ENCODE data around the gene SRD5A3.
"Not testable (repeated sequence)": the region's sequence is repeated elsewhere in the genome, so short reads cannot be mapped to it uniquely, and the experiment has no call there.

The SRD5A3 gene

DNA sequence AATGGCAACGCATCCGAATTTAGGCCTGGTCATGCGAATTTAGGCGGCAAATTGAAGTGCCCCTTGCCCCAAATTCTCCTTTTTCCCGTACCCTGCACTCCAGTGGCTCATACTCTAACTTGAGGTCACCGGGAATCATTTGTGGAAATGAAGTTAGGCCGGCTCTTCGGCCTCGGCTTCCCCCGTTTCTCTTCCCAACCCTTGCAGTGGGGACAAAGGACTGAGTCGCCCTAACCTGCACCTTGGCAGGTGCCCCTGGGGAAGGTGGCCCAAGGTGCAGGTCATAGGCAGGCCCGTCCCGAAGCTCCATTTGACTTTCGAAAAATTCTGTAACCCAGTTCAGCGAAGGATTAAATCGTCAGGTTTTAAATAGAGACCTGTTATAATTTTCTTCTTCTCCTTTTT is 811 bp downstream of the SRD5A3 start:
- DNase-seq: no peak

DNA sequence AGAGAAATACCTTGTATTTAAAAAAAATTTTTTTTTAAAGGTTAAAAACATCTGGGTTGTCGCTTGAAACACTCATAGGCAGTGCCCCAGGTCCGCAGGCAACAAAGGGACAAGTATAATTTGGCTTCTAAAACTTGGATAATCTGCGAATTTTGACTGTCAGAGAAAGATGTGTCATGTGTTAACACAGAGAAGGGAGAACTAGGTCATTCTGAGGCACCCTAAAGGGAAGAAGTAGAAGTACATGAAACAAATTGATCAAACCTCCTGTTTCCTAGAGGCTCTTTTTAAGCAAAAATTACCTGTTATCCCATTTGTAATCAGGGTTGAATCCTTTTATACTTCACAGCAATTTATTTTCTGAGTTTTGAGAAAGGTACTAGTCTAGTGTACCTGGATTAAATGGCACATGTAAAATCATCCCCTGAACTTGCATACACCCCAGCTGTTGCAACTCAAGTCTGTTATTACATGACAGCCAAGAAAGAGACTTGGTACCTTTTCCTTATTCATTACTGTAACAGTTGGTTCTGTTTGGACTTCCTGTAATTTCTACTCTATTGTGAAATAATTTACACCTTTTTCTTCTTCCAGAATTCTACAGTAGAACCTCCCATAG is 1.7 kb downstream of the SRD5A3 start:
- peak in 1 of 5 donors; percentile 38 for DNase-seq

DNA sequence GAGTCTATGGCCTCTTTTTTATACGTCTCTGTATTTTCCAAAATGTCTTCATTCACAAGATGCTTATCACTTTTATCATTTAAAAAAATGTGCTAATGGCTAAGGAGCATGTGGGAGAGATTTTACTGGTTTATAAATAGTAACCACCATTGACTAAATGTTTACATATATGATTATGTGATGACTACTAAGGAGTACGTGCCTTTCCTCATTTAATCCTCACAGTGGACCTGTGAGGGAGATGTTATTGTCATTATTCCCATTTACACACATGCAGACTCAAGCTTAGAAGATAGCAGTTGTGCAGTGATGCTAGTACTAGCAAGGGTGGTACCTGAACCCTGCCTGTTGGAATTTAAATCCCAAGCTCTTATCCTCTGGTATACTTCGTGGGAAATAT is 2.4 kb downstream of the SRD5A3 start:
- DNase-seq: no peak

DNA sequence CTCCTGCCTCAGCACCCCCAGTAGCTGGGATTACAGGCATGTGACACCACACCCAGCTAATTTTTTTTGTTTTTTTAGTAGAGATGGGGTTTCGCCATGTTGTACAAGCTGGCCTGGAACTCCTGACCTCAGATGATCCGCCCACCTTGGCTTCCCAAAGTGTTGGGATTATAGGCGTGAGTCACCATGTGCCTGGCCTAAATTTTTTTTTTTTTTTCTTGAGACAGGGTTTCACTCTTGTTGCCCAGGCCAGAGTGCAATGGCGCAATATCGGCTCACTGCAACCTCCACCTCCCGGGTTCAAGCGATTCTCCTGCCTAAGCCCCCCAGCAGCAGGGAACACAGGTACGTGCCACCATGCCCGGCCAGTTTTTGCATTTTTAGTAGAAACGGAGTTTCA is 4.8 kb downstream of the SRD5A3 start:
- not testable (repeated sequence) for DNase-seq

DNA sequence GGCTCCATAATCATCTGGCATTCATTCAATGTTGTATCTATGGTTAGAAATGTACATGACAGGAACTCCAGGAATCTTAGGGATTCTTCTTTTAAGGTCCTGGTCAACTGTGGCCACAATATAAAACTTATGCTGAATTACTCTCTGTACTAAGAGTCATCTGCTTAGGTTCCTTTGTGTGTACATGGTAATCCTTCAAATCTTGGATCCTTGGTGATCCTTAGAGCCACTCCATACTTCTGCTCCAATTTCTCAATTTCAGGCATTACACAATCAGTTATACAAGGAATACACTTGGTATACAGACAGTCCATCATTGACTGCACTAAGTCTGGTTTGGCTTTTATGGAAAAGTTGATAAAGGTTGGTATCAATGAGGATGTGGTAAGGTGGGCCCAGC is 5.8 kb downstream of the SRD5A3 start:
- no peak for DNase-seq

DNA sequence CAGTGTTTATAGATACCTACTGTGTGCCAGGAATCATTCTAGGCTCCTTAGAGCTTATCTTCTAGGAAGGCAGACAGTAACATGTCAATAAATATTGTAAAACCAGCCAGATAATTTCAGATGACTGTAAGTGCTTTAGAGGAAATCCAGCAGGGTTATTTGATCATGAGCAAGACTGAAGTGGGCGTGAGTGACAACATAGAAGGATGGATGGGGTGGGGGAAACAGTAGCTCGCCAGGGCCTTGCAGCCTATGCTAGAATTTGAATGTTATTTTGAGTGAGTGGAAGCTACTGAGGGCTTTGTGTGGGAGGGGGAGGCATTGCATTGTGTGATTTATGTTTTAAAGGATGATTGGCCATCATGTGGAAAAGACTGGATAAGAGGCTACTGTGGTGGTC is 6.7 kb downstream of the SRD5A3 start:
- no peak for DNase-seq

DNA sequence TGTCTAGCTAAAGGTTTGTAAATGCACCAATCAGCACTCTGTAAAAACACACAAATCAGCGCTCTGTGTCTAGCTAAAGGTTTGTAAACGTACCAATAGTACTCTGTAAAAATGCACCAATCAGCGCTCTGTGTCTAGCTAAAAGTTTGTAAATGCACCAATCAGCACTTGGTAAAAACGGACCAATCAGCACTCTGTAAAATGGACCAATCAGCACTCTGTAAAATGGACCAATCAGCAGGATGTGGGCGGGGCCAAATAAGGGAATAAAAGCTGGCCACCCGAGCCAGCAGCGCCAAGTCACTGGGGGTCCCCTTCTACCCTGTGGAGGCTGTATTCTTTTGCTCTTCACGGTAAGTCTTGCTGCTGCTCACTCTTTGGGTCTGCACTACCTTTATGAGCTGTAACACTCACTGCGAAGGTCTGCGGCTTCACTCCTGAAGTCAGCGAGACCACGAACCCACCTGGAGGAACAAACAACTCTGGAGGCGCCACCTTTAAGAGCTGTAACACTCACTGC is 7.2 kb downstream of the SRD5A3 start:
- not testable (repeated sequence) for DNase-seq

DNA sequence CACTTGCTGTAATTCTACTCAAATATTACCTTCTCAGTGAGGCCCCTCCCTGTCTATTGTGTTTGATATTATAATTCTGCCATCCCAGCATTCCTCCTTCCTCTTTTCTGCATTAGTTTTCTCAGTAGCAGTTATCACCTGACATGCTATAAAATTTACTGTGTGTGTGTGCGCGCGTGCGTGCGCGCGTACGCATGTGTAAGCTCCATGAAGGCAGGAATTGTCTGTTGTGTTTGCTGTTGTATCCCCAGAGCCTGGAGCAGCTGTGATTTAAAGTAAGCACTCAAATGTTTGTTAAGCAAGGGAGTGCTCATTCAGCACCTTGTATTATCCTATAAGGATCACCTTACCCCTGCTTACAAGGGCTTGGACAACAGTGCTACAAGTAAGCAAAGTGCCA is 8.6 kb downstream of the SRD5A3 start:
- no peak for DNase-seq

DNA sequence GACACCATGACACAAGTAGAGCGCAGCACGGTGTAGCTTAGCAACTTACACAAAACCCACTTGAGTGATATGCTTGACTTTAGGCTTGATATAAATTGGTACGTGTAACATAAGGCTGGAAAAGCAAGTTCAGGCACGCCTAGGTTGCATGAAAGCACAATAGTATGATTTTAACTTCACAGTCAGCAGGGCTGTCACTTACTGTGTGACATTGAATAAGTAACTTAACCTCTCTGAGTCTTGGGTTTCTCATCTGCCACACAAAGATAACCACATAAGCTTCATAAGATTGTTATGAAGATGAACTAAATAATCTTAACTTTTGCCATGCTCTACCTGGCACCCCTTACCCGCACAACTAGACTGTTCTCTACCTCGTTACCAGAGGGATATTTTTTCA is 9.5 kb downstream of the SRD5A3 start:
- no peak for DNase-seq

DNA sequence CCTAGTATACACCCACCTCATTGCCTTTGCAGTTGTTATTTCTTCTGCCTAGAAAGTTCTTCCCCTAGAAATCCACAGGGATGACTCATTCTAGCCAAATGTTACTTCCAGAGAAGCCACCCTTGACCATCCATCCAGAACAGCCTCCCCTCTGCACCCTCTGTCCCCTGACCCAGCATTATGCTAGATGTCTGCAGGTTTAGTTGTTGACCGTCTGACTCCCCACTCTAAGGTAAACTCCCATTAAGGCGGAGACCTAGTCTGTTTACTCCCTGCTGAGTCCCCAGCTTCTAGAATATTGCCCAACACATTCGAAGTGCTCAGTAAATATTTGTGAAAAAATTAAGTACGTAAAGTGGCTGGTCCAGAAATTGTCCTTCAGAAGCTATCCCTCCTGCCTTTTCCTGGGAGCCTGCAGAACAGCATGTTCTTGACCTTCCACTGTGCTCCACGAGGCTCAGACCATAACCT is 11.0 kb downstream of the SRD5A3 start:
- DNase-seq: no peak

DNA sequence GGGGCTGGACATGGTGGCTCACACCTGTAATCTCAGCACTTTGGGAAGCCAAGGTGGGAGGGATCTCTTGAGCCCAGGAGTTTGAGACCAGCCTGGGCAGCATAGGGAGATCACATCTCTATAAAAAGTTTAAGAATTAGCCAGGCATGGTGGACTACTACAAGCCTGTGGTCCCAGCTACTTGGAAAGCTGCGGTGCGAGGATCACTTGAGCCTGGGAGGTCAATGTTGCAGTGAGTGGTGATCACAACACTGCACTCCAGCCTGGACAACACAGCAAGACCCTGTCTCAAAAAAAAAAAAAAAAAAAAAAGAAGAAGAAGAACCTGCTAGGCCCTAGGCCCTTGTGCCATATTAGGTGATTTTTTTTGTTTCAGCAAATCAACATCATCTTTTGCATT is 12.2 kb downstream of the SRD5A3 start:
- no peak for DNase-seq

DNA sequence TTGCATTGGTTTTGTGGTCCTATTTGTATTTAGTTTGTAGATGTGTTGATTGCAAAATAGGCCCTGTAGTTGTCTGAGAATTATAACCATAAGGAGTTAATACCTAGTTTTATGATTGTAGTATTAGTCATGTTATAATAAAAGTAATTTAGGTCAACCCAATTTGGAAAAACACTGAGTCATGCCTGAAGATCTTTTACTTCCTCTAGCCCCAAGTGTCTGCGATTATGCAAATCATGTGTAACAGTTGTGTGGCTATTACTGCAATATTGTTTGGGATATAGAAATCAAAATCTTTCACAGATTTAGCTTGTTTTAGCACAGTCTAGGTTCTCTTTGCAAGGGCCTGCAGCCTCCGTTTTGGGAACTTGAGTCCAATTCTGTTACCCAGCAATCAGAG is 12.6 kb downstream of the SRD5A3 start:
- DNase-seq: peak in 1 of 5 donors; percentile 41

DNA sequence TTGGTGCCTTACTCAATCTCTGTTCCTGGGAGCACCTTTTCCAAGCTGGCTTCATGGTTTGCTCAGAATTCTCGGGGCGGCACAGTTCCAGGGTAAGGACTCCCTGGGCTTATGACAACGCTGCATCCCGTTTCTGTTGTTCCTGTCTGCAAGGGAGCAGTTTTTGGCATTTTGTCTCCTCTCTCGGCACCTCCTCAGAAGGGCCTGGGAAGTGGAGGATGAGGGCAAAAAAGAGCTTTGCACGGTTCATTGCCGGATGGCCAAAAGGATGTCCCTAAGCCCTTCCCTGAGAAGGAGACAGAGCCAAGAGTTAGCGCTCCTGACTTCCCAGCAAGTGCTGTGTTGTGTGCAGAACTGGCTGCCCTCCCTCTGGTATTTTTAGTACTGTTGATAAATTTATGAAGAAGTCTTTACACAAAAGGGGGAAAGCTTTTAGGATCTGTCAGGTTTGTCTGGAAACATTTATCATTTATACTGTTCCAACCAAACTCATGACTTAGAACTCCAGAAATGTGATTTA is 13.4 kb downstream of the SRD5A3 start:
- DNase-seq: no peak

DNA sequence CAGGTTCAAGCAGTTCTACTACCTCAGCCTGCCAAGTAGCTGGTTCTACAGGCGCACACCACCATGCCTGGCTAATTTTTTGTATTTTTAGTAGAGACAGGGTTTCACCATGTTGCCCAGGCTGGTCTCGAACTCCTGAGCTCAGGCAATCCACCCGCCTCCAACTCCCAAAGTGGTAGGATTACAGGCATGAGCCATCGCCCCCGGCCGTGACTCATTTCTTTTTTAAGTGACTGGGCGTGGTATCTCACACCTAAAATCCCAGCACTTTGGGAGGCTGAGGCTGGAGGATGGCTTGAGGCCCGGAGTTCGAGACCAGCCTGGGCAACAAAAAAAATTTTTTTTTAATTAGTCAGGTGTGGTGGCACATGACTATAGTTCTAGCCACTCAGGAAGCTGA is 16.9 kb downstream of the SRD5A3 start:
- DNase-seq: not testable (repeated sequence)

DNA sequence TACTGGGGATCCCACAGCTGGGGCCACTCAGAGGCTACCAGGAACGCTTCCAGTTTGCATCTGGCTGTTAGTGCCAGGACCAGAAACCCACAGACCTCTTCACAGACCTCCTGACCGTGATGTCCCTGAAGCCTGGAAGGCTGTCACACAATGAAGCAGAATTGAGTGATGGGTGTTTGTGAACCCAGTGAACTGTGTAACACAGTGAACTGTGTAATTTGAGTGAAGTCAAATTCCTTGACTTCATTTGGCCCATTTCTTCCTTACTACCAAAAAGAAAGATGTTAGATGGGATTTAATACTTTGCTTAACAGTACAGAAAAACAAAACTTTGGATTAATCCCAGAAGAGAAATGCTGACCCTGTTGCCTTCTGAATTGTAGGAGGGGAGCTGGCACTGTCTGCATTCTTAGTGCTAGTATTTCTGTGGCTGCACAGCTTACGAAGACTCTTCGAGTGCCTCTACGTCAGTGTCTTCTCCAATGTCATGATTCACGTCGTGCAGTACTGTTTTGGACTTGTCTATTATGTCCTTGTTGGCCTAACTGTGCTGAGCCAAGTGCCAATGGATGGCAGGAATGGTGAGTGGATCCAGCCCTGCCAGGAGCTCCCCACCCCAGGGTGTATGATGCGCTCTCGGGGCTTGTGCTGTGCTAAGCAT is 17.8 kb downstream of the SRD5A3 start:
- no peak for DNase-seq

DNA sequence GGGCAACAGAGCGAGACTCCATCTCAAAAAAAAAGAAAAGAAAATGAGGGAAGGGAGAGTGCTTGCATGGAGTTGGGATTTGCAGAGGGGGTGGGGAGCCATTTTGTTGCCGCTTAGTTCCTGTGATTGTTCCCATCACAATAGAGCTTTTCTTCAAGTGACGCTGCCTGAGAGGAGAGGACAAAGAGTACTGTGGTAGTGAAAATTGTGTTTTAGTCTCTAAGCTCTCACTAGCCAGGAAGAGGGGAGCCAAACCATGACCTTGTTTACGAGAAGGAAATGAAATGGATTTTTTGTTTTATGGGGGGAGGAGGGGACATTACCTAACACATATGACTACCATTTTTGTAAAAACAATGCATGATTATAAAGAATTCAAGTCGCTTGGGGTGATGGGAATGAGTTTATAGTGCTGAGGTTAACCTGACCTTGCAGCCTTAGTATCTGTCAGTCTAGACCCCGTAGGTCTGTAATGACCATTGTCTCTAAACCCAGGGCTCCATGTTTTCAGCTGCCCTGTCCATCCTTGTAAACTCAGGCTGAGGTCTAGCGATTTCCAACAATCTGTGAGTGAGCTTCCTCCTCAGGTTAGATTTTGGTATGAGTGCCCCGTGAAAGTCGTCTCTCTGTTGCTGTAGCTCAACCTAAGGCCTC is 18.8 kb downstream of the SRD5A3 start:
- no peak for DNase-seq

DNA sequence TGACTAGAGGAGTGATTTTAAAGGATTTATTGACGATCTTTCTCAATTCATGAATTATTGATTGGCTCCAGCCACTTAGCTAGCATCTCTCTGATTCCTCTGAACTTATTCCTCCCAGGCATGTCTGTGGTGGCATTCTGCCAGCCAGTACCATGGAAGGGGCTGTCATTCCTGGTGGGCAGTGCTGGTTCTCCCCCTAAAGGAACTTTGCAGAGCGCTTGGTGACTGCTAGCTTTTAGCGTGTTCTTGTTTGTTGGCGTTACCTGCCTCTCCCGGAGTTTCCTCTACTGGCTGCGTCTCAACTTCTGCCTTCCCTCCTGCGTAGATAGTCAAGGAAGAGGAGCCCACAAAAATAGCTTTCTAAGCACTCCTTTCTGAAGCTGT is 19.3 kb downstream of the SRD5A3 start:
- DNase-seq: no peak

DNA sequence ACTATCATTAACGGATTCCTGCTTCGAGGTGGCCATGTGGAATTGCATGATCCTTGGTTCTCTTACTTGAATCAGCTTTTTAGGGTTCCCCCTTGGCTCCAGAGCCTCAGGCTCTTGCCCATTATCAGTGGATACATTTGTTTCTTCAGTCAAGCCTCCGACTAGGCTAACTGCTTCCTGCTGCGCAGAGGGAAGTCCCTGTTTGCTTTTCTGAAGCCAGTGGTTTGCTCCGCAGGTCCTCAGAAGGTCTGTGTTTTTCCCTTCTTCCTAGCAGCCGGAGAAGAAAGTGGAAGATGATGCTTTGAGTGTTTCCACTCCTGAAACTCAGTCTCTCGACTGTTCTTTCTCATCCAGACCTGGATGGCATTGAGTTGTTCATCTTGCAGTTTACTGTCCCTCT is 20.6 kb downstream of the SRD5A3 start:
- DNase-seq: no peak

DNA sequence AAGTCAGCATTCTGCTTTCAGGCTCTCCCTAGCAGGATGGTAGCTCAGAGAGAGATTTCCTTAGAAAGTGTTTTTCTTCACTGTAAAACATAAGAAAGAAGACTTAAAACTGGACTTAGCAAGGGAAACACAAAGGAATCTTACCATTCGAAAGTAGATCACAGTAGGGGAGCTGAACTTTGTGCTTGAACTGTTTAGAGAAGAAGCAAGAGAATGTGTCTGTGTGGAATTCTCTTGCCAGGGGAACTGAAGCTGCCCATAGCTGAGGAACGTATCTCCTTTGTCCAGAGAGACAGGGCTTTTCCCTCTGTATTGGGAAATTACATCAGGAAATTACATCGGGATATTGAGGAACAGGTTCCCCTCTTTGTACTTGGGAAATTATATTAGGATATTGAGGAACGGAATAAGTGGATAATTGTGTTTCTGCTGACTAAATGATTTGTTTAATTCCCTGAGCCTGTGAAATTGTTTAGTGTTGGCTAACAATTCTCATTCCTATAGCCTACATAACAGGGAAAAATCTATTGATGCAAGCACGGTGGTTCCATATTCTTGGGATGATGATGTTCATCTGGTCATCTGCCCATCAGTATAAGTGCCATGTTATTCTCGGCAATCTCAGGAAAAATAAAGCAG is 21.2 kb downstream of the SRD5A3 start:
- no peak for DNase-seq

DNA sequence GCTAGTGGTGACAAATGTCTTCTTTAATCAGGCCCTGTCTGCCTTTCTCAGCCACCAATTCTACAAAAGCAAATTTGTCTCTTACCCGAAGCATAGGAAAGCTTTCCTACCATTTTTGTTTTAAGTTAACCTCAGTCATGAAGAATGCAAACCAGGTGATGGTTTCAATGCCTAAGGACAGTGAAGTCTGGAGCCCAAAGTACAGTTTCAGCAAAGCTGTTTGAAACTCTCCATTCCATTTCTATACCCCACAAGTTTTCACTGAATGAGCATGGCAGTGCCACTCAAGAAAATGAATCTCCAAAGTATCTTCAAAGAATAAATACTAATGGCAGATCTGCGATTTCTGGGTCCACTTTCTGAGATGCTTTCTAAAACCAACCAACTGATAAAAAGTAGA is 23.9 kb downstream of the SRD5A3 start:
- DNase-seq: no peak

DNA sequence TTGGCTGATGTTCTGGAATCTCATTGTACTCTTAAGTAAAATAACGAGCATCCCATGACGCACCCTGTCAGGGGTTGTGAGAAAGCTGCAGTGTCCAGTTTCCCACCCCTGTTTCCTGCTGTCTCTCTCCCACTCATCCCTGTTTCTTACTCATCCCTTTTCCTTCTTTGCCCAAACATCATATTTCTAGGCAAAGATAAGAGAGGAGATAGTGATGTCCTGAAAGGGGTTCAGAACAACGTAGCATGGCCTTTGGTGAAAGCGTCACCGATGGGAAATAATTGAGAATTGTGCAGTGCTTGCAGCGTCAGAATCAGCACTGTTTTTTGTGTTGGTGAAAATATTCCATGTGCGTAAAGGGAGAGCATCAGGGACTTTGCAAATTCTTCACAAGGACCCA is 26.2 kb downstream of the SRD5A3 start:
- DNase-seq: no peak

DNA sequence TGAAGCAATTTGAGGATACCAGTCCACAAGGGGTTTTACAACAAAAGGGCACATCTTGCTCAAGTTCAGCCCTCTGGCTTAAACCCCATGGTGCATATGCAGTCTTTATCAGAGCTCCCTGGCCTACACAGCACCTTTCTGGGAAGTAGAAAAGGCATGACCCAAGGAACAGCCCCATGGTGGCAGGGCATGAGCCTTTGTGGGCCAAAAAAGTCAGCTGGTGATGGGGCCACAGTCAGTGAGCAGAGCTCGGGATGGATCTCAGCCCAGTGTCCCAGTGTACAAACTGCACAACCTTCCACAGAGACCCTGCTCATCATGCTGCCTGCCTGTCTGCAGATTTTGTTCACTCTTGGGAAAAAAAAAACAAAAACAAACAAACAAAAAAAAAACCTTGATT is 27.4 kb downstream of the SRD5A3 start:
- no peak for DNase-seq

DNA sequence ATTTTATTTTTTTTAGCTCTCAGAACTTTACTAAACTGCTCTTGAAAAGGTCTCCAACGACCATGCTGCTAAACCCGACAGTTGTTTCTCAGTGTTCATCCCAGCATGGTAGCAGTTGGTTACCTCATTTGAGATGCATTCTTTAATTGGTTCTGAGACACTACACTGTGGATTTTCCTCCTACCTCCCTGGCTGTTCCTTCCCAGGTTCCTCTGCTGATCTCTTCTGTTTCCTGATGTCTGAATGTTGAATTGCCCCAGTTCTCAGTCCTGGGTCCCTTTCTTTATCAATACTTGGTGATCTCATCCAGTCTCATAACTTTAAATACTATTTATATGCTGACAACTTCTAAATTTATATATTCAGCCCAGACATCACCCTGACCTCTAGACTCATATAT is 30.7 kb downstream of the SRD5A3 start:
- no peak for DNase-seq

All from T-helper 1 cell (primary cell).